EH (cell line): ENCODE measurements around the gene ETFB.

Experiments used
- DNase-seq: peaks from one replicate; pipeline ENCODE4 v3.0.0-alpha.2; 2015; ENCODE audit warnings: low read depth

Gene ETFB

GRCh38 chr19:51372649-51373504 lies 6.7 kb upstream of the ETFB start, which contains the start of gene NKG7:
Gene NKG7, minus strand, starts transcription at chr19:51372654. Its CDS starts 119 bp downstream, at chr19:51372535.
- no peak for DNase-seq

GRCh38 chr19:51372021-51372648 lies 5.9 kb upstream of the ETFB start:
- DNase-seq: no peak

GRCh38 chr19:51371186-51371690 lies 5.0 kb upstream of the ETFB start:
- no peak for DNase-seq

GRCh38 chr19:51370230-51370629 lies 4.0 kb upstream of the ETFB start:
- no peak for DNase-seq

- DNase-seq: no peak
Measured at GRCh38 chr19:51368366-51369282, 2.4 kb upstream of the ETFB start, which contains the start of gene CLDND2. Gene CLDND2, minus strand, starts transcription at chr19:51369003. Its CDS starts 426 bp downstream, at chr19:51368577.

GRCh38 chr19:51367565-51368365 lies 1.6 kb upstream of the ETFB start:
- DNase-seq: peak; percentile 99

GRCh38 chr19:51367255-51367564 lies 1.0 kb upstream of the ETFB start:
- DNase-seq: no peak

- peak; percentile 99 for DNase-seq
Measured at GRCh38 chr19:51366389-51367254, 434 bp upstream of the ETFB start.

- peak; percentile 55 for DNase-seq
Measured at GRCh38 chr19:51365211-51365964, 800 bp downstream of the ETFB start.

- DNase-seq: peak; percentile 45
Measured at GRCh38 chr19:51364200-51365106, 1.7 kb downstream of the ETFB start.

- no peak for DNase-seq
Measured at GRCh38 chr19:51361239-51361638, 4.9 kb downstream of the ETFB start.

GRCh38 chr19:51359294-51359693 lies 6.9 kb downstream of the ETFB start:
- DNase-seq: peak; percentile 81

- DNase-seq: no peak
Measured at GRCh38 chr19:51357952-51358351, 8.2 kb downstream of the ETFB start.

- no peak for DNase-seq
Measured at GRCh38 chr19:51356159-51356801, 9.9 kb downstream of the ETFB start.

- no peak for DNase-seq
Measured at GRCh38 chr19:51354742-51355148, 11.4 kb downstream of the ETFB start.

- DNase-seq: no peak
Measured at GRCh38 chr19:51354103-51354741, 12.0 kb downstream of the ETFB start.

- DNase-seq: no peak
Measured at GRCh38 chr19:51352783-51353360, 13.3 kb downstream of the ETFB start.
